ENCODE data around the gene VASP. TPM values are rescaled to one million over a fixed set of nuclear protein-coding genes. Genes with fewer than 3 reads are reported as not detected.

The VASP gene
- total and polyA plus RNA-seq, 2 of the 13 experiments (the other 11 are each of a cell fraction or from before 2014, with no cell fraction given) = 41.8 to 67.1 TPM

DNA sequence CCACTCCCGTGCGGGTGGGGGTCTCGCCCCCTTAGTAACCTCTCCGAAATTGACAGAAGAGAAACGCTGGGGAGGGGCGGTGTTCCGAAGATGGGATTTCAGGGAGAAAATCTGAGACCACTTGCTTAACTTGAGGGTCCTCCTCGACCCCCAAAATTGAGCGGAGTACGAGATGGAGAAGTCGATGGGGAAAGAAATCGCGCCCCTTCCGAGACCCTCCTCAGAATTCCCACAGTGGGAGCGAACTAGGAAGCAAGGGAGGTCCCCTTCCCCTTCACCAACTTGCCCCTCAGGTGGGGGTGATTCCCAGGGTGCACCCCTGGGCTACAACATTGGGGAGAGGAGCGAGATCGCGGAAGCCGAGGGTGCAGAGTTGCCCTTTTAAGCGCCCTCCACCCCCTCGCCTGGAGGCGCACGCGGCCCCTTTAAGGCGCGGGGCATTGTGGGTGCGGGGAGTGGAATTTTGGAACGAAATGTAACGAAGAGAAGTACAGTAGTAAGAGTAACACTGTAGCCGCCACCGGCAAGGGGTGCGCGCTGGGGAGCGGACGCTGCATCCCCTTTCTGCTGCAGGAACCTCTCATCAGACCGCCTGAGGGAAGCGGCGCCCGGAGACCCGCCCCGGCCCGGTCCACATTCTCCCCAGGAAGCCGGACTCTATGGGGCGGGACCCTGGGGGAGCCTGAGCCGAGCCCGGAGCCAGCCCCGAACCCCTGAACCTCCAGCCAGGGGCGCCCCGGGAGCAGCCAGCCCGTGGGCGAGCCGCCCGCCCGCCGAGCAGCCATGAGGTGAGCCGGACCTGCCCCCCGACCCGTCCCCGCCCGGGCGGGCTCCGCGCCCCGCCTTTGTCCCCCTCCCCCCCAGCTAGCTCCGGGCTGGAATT, at the start of gene VASP (continued):
- TF ChIP-seq TMF1 (CRISPR knock-in tag; IDR thresholded peaks at IDR 0.05; ENCODE audit: low read depth) (no peak), TBX3 (IDR thresholded peaks at IDR 0.05; ENCODE audit: borderline replicate concordance) (no peak), ZNF556 (CRISPR knock-in tag; IDR thresholded peaks at IDR 0.05; ENCODE audit: borderline replicate concordance) (peak; percentile 71; the same call in 1 of the 2 replicates), MXD4 (CRISPR knock-in tag; IDR thresholded peaks at IDR 0.05) (peak; percentile 58; the same call in 1 of the 2 replicates), MTA3 (CRISPR knock-in tag; IDR thresholded peaks at IDR 0.05) (no peak), NBN (conservative IDR thresholded peaks at IDR 0.05) (no peak), SALL2 (CRISPR knock-in tag; IDR thresholded peaks at IDR 0.05) (peak; percentile 69), ZIK1 (CRISPR knock-in tag; IDR thresholded peaks at IDR 0.05; ENCODE audit: borderline replicate concordance, low read depth) (no peak), HDAC2 (CRISPR knock-in tag; IDR thresholded peaks at IDR 0.05) (peak; percentile 51), KAT2B (IDR thresholded peaks at IDR 0.05; ENCODE audit: borderline replicate concordance, low read depth, low read length) (no peak), GMEB1 (CRISPR knock-in tag; IDR thresholded peaks at IDR 0.05; ENCODE audit: borderline replicate concordance) (0 out of 2 replicates have a peak, but pooled peaks have one; percentile 7), PAX8 (CRISPR knock-in tag; IDR thresholded peaks at IDR 0.05; ENCODE audit: borderline replicate concordance) (no peak), ZNF616 (CRISPR knock-in tag; IDR thresholded peaks at IDR 0.05; ENCODE audit: low read depth) (no peak), ZNF703 (CRISPR knock-in tag; IDR thresholded peaks at IDR 0.05; ENCODE audit: borderline replicate concordance) (no peak; the same call in 1 of the 2 replicates), RARG (CRISPR knock-in tag; IDR thresholded peaks at IDR 0.05; ENCODE audit: low read depth) (no peak), MEIS2 (CRISPR knock-in tag; IDR thresholded peaks at IDR 0.05) (peak; percentile 58; the same call in 1 of the 2 replicates), ZNF17 (CRISPR knock-in tag; IDR thresholded peaks at IDR 0.05) (no peak), MATR3 (CRISPR knock-in tag; IDR thresholded peaks at IDR 0.05) (no peak)
- TF ChIP-seq, protein P1, sequence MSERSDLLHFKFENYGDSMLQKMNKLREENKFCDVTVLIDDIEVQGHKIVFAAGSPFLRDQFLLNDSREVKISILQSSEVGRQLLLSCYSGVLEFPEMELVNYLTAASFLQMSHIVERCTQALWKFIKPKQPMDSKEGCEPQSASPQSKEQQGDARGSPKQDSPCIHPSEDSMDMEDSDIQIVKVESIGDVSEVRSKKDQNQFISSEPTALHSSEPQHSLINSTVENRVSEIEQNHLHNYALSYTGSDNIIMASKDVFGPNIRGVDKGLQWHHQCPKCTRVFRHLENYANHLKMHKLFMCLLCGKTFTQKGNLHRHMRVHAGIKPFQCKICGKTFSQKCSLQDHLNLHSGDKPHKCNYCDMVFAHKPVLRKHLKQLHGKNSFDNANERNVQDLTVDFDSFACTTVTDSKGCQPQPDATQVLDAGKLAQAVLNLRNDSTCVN (CRISPR knock-in tag; IDR thresholded peaks at IDR 0.05; ENCODE audit: borderline replicate concordance) = no peak; the same call in 1 of the 2 replicates
- TF ChIP-seq, protein P2, sequence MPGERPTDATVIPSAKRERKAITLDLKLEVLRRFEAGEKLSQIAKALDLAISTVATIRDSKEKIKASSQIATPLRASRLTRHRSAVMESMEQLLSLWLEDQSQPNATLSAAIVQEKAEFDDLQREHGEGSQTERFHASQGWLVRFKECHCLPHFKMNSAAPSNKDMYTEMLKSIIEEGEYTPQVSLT (CRISPR knock-in tag; IDR thresholded peaks at IDR 0.05; ENCODE audit: borderline replicate concordance, low read depth) = no peak
- TF ChIP-seq, protein P3, sequence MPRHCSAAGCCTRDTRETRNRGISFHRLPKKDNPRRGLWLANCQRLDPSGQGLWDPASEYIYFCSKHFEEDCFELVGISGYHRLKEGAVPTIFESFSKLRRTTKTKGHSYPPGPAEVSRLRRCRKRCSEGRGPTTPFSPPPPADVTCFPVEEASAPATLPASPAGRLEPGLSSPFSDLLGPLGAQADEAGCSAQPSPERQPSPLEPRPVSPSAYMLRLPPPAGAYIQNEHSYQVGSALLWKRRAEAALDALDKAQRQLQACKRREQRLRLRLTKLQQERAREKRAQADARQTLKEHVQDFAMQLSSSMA (CRISPR knock-in tag; IDR thresholded peaks at IDR 0.05) = no peak
- TF ChIP-seq, protein P4, sequence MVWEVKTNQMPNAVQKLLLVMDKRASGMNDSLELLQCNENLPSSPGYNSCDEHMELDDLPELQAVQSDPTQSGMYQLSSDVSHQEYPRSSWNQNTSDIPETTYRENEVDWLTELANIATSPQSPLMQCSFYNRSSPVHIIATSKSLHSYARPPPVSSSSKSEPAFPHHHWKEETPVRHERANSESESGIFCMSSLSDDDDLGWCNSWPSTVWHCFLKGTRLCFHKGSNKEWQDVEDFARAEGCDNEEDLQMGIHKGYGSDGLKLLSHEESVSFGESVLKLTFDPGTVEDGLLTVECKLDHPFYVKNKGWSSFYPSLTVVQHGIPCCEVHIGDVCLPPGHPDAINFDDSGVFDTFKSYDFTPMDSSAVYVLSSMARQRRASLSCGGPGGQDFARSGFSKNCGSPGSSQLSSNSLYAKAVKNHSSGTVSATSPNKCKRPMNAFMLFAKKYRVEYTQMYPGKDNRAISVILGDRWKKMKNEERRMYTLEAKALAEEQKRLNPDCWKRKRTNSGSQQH (CRISPR knock-in tag; IDR thresholded peaks at IDR 0.05; ENCODE audit: low read depth) = no peak
